GM06990 (cell line): ENCODE results near the gene CRELD1.
A peak's percentile ranks its signal among the peaks of the same experiment; 100 is the strongest.
"Not testable (repeated sequence)": the region's sequence is repeated elsewhere in the genome, so short reads cannot be mapped to it uniquely, and the experiment has no call there.

Experiments
- DNase-seq: peaks from one replicate; pipeline ENCODE4 v3.0.0-alpha.2; 2011; ENCODE audit not compliant: insufficient read length; ENCODE audit errors: extremely low read depth
- H3K27me3 ChIP-seq: replicated peaks from 2 replicates; pipeline ENCODE4 v1.6.0; 2011; ENCODE audit warnings: low read length; ENCODE audit not compliant: control insufficient read depth, insufficient read depth
- H3K36me3 ChIP-seq: 2 replicates; pipeline ENCODE4 v1.5.1; 2011; ENCODE audit warnings: low read length; ENCODE audit not compliant: control insufficient read depth, insufficient read depth
- H3K4me3 ChIP-seq: replicated peaks from 2 replicates; pipeline ENCODE4 v1.5.1; 2011; ENCODE audit warnings: low read depth, mild to moderate bottlenecking, control low read depth, low read length
- CTCF ChIP-seq: IDR thresholded peaks from 2 replicates; pipeline ENCODE4 v1.5.1; 2011; ENCODE audit warnings: low read length, control low read depth, mild to moderate bottlenecking, inconsistent platforms; ENCODE audit not compliant: insufficient read depth, poor library complexity, severe bottlenecking

Gene CRELD1

GRCh38 chr3:9934235-9934621, 594 bp downstream of the CRELD1 start:
- DNase-seq: no peak
- Histone ChIP-seq H3K27me3 (no peaks in the 10 kb centered on the region; the same call in 1 of the 2 replicates), H3K36me3 (peaks cover 9% of the 10 kb centered on the region), H3K4me3 (peak overlapping the region; percentile 78)
- peak; percentile 12 for TF ChIP-seq CTCF

GRCh38 chr3:9934993-9935392, 1.4 kb downstream of the CRELD1 start:
- peaks cover 9% of the 10 kb centered on the region for H3K36me3 ChIP-seq
- peak overlapping the region; percentile 78 for H3K4me3 ChIP-seq
- H3K27me3 ChIP-seq: no peaks in the 10 kb centered on the region
- DNase-seq: no peak
- no peak for TF ChIP-seq CTCF

- no peak for TF ChIP-seq CTCF
- DNase-seq: no peak
- no peaks in the 10 kb centered on the region for H3K27me3 ChIP-seq
- no peak overlapping the region for H3K4me3 ChIP-seq
- H3K36me3 ChIP-seq: peaks cover 12% of the 10 kb centered on the region
Measured at GRCh38 chr3:9935966-9936510, 2.4 kb downstream of the CRELD1 start.

DNA sequence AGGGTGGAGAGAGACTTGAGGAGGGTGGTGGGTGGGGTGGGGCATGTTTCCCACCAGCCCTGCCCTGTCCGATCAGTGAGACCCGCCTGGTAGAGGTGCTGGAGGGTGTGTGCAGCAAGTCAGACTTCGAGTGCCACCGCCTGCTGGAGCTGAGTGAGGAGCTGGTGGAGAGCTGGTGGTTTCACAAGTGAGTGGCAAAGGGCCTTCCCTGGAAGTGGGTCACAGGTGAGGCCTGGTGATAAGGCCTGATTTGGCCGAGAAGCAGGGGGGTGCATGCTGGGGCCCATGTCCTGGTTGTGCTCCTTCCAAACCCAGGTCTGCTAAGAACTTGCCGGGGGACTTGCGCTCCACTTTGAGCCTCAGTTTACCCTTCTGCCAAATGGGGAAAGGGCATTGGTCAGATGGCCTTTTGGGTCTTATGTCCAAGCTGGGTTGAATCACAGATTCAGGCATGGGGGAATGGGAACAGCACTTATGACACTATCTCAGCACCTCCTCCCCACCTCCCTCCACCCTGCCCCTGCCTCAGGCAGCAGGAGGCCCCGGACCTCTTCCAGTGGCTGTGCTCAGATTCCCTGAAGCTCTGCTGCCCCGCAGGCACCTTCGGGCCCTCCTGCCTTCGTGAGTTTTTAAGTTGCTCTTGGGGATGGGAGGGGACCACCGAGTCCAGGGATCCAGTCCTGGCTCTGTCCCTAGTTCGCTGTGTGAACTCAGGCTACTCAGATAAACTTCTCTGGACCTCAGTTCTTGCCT, 4.0 kb downstream of the CRELD1 start:
- no peaks in the 10 kb centered on the region for H3K27me3 ChIP-seq
- H3K4me3 ChIP-seq: no peak overlapping the region
- H3K36me3 ChIP-seq: peaks cover 15% of the 10 kb centered on the region
- no peak for TF ChIP-seq CTCF
- no peak for DNase-seq

GRCh38 chr3:9938966-9939365, 5.3 kb downstream of the CRELD1 start:
- H3K36me3 ChIP-seq: peaks cover 25% of the 10 kb centered on the region
- no peak for TF ChIP-seq CTCF

DNA sequence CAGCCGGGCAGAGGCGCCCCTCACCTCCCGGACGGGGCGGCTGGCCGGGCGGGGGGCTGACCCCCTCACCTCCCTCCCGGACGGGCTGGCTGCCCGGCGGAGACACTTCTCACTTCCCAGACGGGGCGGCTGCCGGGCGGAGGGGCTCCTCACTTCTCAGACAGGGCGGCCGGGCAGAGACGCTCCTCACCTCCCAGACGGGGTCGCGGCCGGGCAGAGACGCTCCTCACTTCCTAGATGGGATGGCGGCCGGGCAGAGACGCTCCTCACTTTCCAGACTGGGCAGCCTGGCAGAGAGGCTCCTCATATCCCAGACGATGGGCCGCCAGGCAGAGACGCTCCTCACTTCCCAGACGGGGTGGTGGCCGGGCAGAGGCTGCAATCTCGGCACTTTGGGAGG, 6.3 kb downstream of the CRELD1 start:
- H3K36me3 ChIP-seq: peaks cover 31% of the 10 kb centered on the region
- H3K27me3 ChIP-seq, DNase-seq, H3K4me3 ChIP-seq: not testable (repeated sequence)

More at GRCh38 chr3:9938966-9939365, 5.3 kb downstream of the CRELD1 start:
- no peak for DNase-seq
- no peak overlapping the region for H3K4me3 ChIP-seq
- no peaks in the 10 kb centered on the region for H3K27me3 ChIP-seq
